Hepatocyte (in vitro differentiated cells): ENCODE results near the gene OR9Q1.

ENCODE experiments used
- EZH2 ChIP-seq: fragments of 200-600 bp; sonication (generic); IDR thresholded peaks from 2 replicates; pipeline ENCODE4 v1.6.1; 2016; ENCODE audit warnings: antibody characterized with exemption, mild to moderate bottlenecking, borderline replicate concordance
- EZH2phosphoT487 ChIP-seq: fragments of 200-600 bp; sonication (generic); IDR thresholded peaks from one replicate; pipeline ENCODE4 v1.6.1; 2018; ENCODE audit warnings: antibody characterized with exemption, mild to moderate bottlenecking, low read depth, moderate library complexity; ENCODE audit not compliant: unreplicated experiment, severe bottlenecking
- TF ChIP-seq, protein P1 (sequence below): fragments of 200-600 bp; sonication (generic); IDR thresholded peaks from 2 replicates; pipeline ENCODE4 v1.5.1; 2016; ENCODE audit warnings: antibody characterized with exemption, mild to moderate bottlenecking; ENCODE audit not compliant: poor library complexity

GRCh38 chr11:58165504-58166106 is 141.9 kb downstream of the OR9Q1 start:
- TF ChIP-seq, protein P1, sequence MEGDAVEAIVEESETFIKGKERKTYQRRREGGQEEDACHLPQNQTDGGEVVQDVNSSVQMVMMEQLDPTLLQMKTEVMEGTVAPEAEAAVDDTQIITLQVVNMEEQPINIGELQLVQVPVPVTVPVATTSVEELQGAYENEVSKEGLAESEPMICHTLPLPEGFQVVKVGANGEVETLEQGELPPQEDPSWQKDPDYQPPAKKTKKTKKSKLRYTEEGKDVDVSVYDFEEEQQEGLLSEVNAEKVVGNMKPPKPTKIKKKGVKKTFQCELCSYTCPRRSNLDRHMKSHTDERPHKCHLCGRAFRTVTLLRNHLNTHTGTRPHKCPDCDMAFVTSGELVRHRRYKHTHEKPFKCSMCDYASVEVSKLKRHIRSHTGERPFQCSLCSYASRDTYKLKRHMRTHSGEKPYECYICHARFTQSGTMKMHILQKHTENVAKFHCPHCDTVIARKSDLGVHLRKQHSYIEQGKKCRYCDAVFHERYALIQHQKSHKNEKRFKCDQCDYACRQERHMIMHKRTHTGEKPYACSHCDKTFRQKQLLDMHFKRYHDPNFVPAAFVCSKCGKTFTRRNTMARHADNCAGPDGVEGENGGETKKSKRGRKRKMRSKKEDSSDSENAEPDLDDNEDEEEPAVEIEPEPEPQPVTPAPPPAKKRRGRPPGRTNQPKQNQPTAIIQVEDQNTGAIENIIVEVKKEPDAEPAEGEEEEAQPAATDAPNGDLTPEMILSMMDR, result no peak
- TF ChIP-seq EZH2phosphoT487 (no peak), EZH2 (no peak)
